HepG2 (cell line): ENCODE data around the gene BMP8A. TPM values are rescaled to one million over a fixed set of nuclear protein-coding genes. Genes with fewer than 3 reads are reported as not detected.

Experiments used
- AFF4 ChIP-seq: sonication (generic); formaldehyde crosslinking; IDR thresholded peaks from 2 replicates; pipeline ENCODE4 v1.4.0; 2020; ENCODE audit warnings: missing genetic modification reagents
- ARNTL ChIP-seq: sonication (generic); formaldehyde crosslinking; IDR thresholded peaks from 2 replicates; pipeline ENCODE4 v1.4.0; 2020; ENCODE audit warnings: mild to moderate bottlenecking, missing genetic modification reagents
- HDAC2 ChIP-seq: sonication (generic); formaldehyde crosslinking; IDR thresholded peaks from 2 replicates; pipeline ENCODE4 v1.4.0; 2020; ENCODE audit warnings: missing genetic modification reagents
- MEF2D ChIP-seq: sonication (generic); formaldehyde crosslinking; IDR thresholded peaks from 2 replicates; pipeline ENCODE4 v1.5.1; 2020; ENCODE audit warnings: mild to moderate bottlenecking, missing genetic modification reagents
- MYPOP ChIP-seq: sonication (generic); formaldehyde crosslinking; IDR thresholded peaks from 2 replicates; pipeline ENCODE4 v1.8.1; 2023; ENCODE audit warnings: mild to moderate bottlenecking, moderate library complexity, missing genetic modification reagents
- NFE2L1 ChIP-seq: sonication (generic); formaldehyde crosslinking; IDR thresholded peaks from 2 replicates; pipeline ENCODE4 v1.4.0; 2020; ENCODE audit warnings: missing genetic modification reagents, mild to moderate bottlenecking, borderline replicate concordance
- PBX3 ChIP-seq: sonication (generic); formaldehyde crosslinking; IDR thresholded peaks from 2 replicates; pipeline ENCODE4 v1.8.1; 2023; ENCODE audit warnings: missing genetic modification reagents, inconsistent platforms, borderline replicate concordance
- POLR2AphosphoS5 ChIP-seq: IDR thresholded peaks from 2 replicates; pipeline ENCODE4 v1.6.1; 2012; ENCODE audit warnings: low read depth, low read length
- PRDM15 ChIP-seq: sonication (generic); formaldehyde crosslinking; IDR thresholded peaks from 2 replicates; pipeline ENCODE4 v1.4.0; 2020; ENCODE audit warnings: missing genetic modification reagents
- ZBTB26 ChIP-seq: IDR thresholded peaks from 2 replicates; pipeline ENCODE4 v1.6.1; 2016; ENCODE audit warnings: missing compliant biosample characterization, missing genetic modification reagents, borderline replicate concordance
- ZNF276 ChIP-seq: sonication (generic); formaldehyde crosslinking; IDR thresholded peaks from 2 replicates; pipeline ENCODE4 v1.4.0; 2020; ENCODE audit warnings: mild to moderate bottlenecking, low read depth, missing genetic modification reagents
- ZNF564 ChIP-seq: sonication (generic); formaldehyde crosslinking; IDR thresholded peaks from 2 replicates; pipeline ENCODE4 v1.8.1; 2023; ENCODE audit warnings: mild to moderate bottlenecking, missing genetic modification reagents
- polyA plus RNA-seq, 8 experiments: library from polyadenylated mRNA; depleted of rRNA in 3 of 8; stranded (reverse) in 7 of 8; unstranded in 1 of 8; fragments of >200 nt; fragmentation: Illumina TruSeq in 4 of 8; extraction: Trizol in 4 of 8; gene quantifications; 2 replicates each; pipeline versions ENCODE4 v1.2.1 to v1.2.3, GENCODE V29; 2011 to 2016; ENCODE audit warnings: low read depth in 4 of 8, missing spikeins in 1 of 8, mixed read lengths in 1 of 8; ENCODE audit not compliant: insufficient read depth in 1 of 8
- total RNA-seq, 5 experiments: library from RNA; depleted of rRNA; stranded (reverse); fragments of >200 nt; fragmentation: Illumina TruSeq; extraction: Trizol; gene quantifications; 2 replicates each; pipeline ENCODE4 v1.2.3, GENCODE V29; 2016; ENCODE audit warnings: low read depth in 1 of 5

BMP8A gene
- total and polyA plus RNA-seq, 2 of the 13 experiments (the other 11 are each of a cell fraction or from before 2014, with no cell fraction given): 0.05 TPM; not detected in 1

- TF ChIP-seq AFF4 (CRISPR knock-in tag) (no peak), MYPOP (CRISPR knock-in tag) (no peak), ARNTL (no peak), ZNF564 (CRISPR knock-in tag) (no peak), ZNF276 (no peak), POLR2AphosphoS5 (no peak), ZBTB26 (CRISPR knock-in tag) (no peak), MEF2D (CRISPR knock-in tag) (no peak), PRDM15 (no peak), HDAC2 (no peak), PBX3 (CRISPR knock-in tag) (no peak), NFE2L1 (CRISPR knock-in tag) (no peak)
These were observed 35.2 kb downstream of the BMP8A start (continued) for GRCh38 chr1:39526466-39527189.
